Mesothelial cell of epicardium (in vitro differentiated cells): Measurements from ENCODE around the gene VSTM2L. TPM values are rescaled to one million over a fixed set of nuclear protein-coding genes. Genes with fewer than 3 reads are reported as not detected.

ENCODE experiments used
- DNase-seq, 2 experiments: peaks; one replicate each; pipeline ENCODE4 v3.0.0; 2021; ENCODE audit warnings: low spot score in 2 of 2; ENCODE audit not compliant: unreplicated experiment in 2 of 2
- H3K27ac Mint-ChIP-seq: 2 replicates; pipeline ENCODE4 v1.8.0; 2021; ENCODE audit warnings: mixed read lengths
- H3K27me3 Mint-ChIP-seq: 2 replicates; pipeline ENCODE4 v1.8.0; 2021; ENCODE audit warnings: low read depth, mixed read lengths
- H3K36me3 Mint-ChIP-seq: 2 replicates; pipeline ENCODE4 v1.8.0; 2021; ENCODE audit warnings: mixed read lengths
- H3K4me1 Mint-ChIP-seq: 2 replicates; pipeline ENCODE4 v1.8.0; 2021; ENCODE audit warnings: mixed read lengths
- H3K4me3 Mint-ChIP-seq: 2 replicates; pipeline ENCODE4 v1.8.0; 2021; ENCODE audit warnings: mild to moderate bottlenecking, moderate library complexity, mixed read lengths
- H3K9me3 Mint-ChIP-seq: 2 replicates; pipeline ENCODE4 v1.8.0; 2021; ENCODE audit warnings: mixed read lengths
- CTCF ChIP-seq: fragments of 200-600 bp; sonication (generic); IDR thresholded peaks from one replicate; pipeline ENCODE4 v1.5.0; 2021; ENCODE audit warnings: antibody characterized with exemption; ENCODE audit not compliant: unreplicated experiment
- total RNA-seq: library from RNA; stranded (reverse); gene quantifications from 3 replicates; pipeline ENCODE4 v1.2.1, GENCODE V29; 2021

VSTM2L gene
- total RNA-seq, 1 donor from 2014 or later: 31.9 TPM

- H3K27me3 Mint-ChIP-seq: no peaks in the 10 kb centered on the region
- TF ChIP-seq CTCF: no peak
- H3K4me1 Mint-ChIP-seq: peaks cover 2% of the 10 kb centered on the region
- H3K36me3 Mint-ChIP-seq: peaks cover 9% of the 10 kb centered on the region
- no peak overlapping the region for H3K4me3 Mint-ChIP-seq
- DNase-seq: no peak
- no peaks in the 10 kb centered on the region for H3K9me3 Mint-ChIP-seq
- H3K27ac Mint-ChIP-seq: no peak overlapping the region
These were observed 27.3 kb upstream of the VSTM2L start for GRCh38 chr20:37875460-37876175.

GRCh38 chr20:37876863-37877262, 26.1 kb upstream of the VSTM2L start:
- H3K27ac Mint-ChIP-seq: no peak overlapping the region
- H3K36me3 Mint-ChIP-seq: peaks cover 3% of the 10 kb centered on the region
- no peak overlapping the region for H3K4me3 Mint-ChIP-seq
- no peaks in the 10 kb centered on the region for H3K27me3 Mint-ChIP-seq
- peaks cover 12% of the 10 kb centered on the region for H3K4me1 Mint-ChIP-seq
- TF ChIP-seq CTCF: no peak
- DNase-seq: no peak
- no peaks in the 10 kb centered on the region for H3K9me3 Mint-ChIP-seq

- Mint-ChIP-seq H3K9me3 (no peaks in the 10 kb centered on the region), H3K4me3 (no peak overlapping the region), H3K27me3 (no peaks in the 10 kb centered on the region), H3K36me3 (peaks cover 3% of the 10 kb centered on the region), H3K27ac (no peak overlapping the region), H3K4me1 (peaks cover 12% of the 10 kb centered on the region)
- DNase-seq: no peak
- no peak for TF ChIP-seq CTCF
These were observed 24.8 kb upstream of the VSTM2L start for GRCh38 chr20:37877832-37878772.

GRCh38 chr20:37878835-37879599, 23.9 kb upstream of the VSTM2L start:
- no peak for TF ChIP-seq CTCF
- H3K4me1 Mint-ChIP-seq: peaks cover 15% of the 10 kb centered on the region
- no peaks in the 10 kb centered on the region for H3K27me3 Mint-ChIP-seq
- H3K4me3 Mint-ChIP-seq: no peak overlapping the region
- DNase-seq: no peak
- no peak overlapping the region for H3K27ac Mint-ChIP-seq
- H3K9me3 Mint-ChIP-seq: no peaks in the 10 kb centered on the region
- H3K36me3 Mint-ChIP-seq: peaks cover 3% of the 10 kb centered on the region

- Mint-ChIP-seq H3K4me3 (no peak overlapping the region), H3K27ac (no peak overlapping the region), H3K36me3 (no peaks in the 10 kb centered on the region), H3K27me3 (no peaks in the 10 kb centered on the region), H3K9me3 (no peaks in the 10 kb centered on the region), H3K4me1 (peaks cover 15% of the 10 kb centered on the region)
- DNase-seq: no peak
- no peak for TF ChIP-seq CTCF
These were observed 23.1 kb upstream of the VSTM2L start for GRCh38 chr20:37879843-37880242.
